GM10248 (cell line): ENCODE results near the gene TAF11L12.
"Not testable (repeated sequence)": the region's sequence is repeated elsewhere in the genome, so short reads cannot be mapped to it uniquely, and the experiment has no call there.

Source experiments
- CTCF ChIA-PET: fragments of 300-600 bp; sonication (Branson Sonifier 250); formaldehyde crosslinking; extraction: SDS; loops from one replicate; lab custom pipeline; 2021; ENCODE audit warnings: antibody characterized with exemption; lab: Yijun Ruan, JAX
- POLR2A ChIA-PET: fragments of 350-650 bp; sonication (Branson Sonifier 250); formaldehyde crosslinking; extraction: SDS; loops from one replicate; lab custom pipeline; 2020; ENCODE audit warnings: antibody characterized with exemption; lab: Yijun Ruan, JAX
- DNase-seq: peaks from one replicate; pipeline ENCODE4 v3.0.0; 2012; ENCODE audit errors: extremely low spot score
- TF ChIP-seq, protein P1 (sequence below): IDR thresholded peaks from 2 replicates; pipeline ENCODE4 v1.5.1; 2012; ENCODE audit warnings: mild to moderate bottlenecking, low read depth; ENCODE audit errors: extremely low read depth, missing control alignments, control extremely low read depth

TAF11L12 gene

GRCh38 chr5:17610092-17610491 lies at the start of gene TAF11L12:
Gene TAF11L12, plus strand, starts transcription at chr5:17610392.
- POLR2A ChIA-PET, CTCF ChIA-PET, DNase-seq: not testable (repeated sequence)

GRCh38 chr5:17585658-17586057 lies 24.5 kb upstream of the TAF11L12 start, which contains the start of gene TAF11L7:
Gene TAF11L7, minus strand, starts transcription at chr5:17585758.
- POLR2A ChIA-PET, CTCF ChIA-PET, DNase-seq: not testable (repeated sequence)

DNA sequence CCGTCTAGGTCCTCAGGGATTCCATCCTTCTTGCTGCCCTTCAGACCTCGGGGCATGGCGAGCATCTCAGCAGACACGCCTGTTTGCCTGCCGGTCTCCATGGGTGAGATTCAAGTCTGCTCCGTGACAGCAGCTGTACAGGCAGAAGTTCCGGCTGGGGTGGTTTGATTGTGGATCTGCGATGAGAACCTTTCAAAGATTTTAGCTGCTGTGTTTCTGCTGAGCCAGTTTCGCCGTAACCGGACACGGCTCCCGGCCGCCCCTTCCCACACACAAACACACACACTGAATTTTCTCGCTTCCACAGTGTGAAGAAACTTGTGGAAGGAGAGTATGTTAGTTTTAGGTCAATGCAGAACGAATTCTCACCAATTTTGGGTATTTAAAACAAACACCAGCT lies 19.3 kb upstream of the TAF11L12 start, which contains the start of gene TAF11L8:
Gene TAF11L8, minus strand, starts transcription at position 101 of the 400 bp plus-strand sequence.
- POLR2A ChIA-PET, DNase-seq, CTCF ChIA-PET: not testable (repeated sequence)

GRCh38 chr5:17594255-17594654 lies 15.9 kb upstream of the TAF11L12 start, which contains the start of gene TAF11L9:
Gene TAF11L9, minus strand, starts transcription at chr5:17594394.
- CTCF ChIA-PET, DNase-seq, POLR2A ChIA-PET: not testable (repeated sequence)

- CTCF ChIA-PET, POLR2A ChIA-PET, DNase-seq: not testable (repeated sequence)
These were observed 12.5 kb upstream of the TAF11L12 start, which contains the start of gene TAF11L10 for GRCh38 chr5:17597728-17598127. Gene TAF11L10, minus strand, starts transcription at chr5:17597828.

DNA sequence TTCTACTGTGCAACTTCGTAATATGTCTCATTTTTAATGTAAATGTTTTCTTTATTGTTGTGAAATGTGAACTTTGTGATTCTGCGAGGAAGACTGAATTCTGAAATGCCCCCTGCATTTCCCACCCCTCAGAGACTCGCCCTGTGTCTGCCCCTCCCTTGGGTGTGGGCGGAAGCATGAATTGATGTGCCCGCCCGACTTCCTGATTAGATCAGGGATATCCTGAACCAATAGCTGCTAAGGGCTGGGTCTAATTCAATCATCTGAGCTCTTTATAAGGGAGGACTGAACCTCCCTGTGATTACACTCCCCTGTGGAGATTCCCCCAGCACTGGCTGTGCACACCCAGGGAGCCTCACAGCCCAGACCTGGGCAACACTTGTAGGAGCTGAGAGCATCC lies 6.3 kb upstream of the TAF11L12 start, which contains the start of gene TAF11L11:
Gene TAF11L11, plus strand, starts transcription at position 304 of the 400 bp plus-strand sequence.
- DNase-seq, CTCF ChIA-PET, POLR2A ChIA-PET: not testable (repeated sequence)

GRCh38 chr5:17604951-17605350 lies 5.2 kb upstream of the TAF11L12 start:
- TF ChIP-seq, protein P1, sequence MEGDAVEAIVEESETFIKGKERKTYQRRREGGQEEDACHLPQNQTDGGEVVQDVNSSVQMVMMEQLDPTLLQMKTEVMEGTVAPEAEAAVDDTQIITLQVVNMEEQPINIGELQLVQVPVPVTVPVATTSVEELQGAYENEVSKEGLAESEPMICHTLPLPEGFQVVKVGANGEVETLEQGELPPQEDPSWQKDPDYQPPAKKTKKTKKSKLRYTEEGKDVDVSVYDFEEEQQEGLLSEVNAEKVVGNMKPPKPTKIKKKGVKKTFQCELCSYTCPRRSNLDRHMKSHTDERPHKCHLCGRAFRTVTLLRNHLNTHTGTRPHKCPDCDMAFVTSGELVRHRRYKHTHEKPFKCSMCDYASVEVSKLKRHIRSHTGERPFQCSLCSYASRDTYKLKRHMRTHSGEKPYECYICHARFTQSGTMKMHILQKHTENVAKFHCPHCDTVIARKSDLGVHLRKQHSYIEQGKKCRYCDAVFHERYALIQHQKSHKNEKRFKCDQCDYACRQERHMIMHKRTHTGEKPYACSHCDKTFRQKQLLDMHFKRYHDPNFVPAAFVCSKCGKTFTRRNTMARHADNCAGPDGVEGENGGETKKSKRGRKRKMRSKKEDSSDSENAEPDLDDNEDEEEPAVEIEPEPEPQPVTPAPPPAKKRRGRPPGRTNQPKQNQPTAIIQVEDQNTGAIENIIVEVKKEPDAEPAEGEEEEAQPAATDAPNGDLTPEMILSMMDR, result no peak
- ChIA-PET POLR2A (no interaction called here), CTCF (no interaction called here)
- DNase-seq, result no peak

GRCh38 chr5:17607461-17607860 lies 2.7 kb upstream of the TAF11L12 start:
- CTCF ChIA-PET, DNase-seq, POLR2A ChIA-PET: not testable (repeated sequence)

DNA sequence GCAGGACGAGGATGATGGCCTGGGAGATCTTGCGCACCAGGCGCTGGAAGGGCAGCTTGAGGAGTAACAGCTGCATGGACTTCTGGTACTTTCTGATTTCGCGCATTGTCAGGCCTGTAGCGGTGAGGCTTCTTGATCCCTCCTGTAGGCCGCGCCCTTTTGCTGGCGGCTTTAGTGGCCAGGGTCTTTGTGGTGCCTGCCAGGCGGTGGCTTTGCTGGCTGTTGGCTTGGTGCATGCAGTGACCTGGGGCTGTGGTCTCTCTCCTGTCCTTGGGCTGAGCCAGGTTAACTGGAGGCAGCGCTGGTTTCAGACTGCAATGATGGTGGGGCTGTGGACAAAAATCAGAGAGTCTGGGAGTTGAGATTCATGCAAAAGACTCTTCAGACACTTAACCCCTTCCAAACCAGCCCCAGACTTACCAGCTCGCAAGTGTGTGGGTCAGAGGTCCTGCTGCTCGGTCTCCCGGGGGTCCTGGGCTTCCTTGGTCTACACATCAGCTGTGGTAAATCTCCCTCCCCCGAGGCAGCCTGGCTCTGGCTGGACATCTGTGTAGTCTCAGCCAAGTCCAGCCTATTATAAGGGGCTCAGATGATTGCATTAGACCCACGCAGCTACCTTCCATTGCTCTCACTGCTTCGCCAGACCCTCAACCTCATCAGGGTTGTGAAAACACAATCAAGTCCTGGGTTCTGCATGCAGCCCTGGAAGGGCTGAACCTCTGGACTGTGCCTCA lies 4.8 kb downstream of the TAF11L12 start:
- DNase-seq, result no peak
- POLR2A ChIA-PET, result no interaction called here
- CTCF ChIA-PET, result no interaction called here
- TF ChIP-seq, protein P1, result no peak

DNA sequence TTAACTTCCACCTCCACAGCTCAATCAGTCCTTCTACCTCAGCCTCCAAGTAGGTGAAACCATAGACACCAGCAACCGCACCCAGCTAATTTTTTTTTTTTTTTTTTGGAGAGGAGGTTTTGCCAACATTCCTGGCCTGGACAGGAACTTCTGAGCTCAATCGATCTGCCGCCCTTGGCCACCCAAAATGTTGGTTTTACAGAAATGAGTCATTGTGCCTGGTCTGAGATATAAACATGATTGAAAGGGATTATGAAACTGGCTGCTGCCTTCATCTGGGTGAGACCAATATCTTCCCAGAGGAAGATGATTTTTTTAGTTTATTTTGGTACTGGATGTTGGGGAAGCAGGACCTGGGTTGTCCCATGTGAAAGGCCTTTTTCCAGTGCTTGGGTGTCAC lies 9.2 kb downstream of the TAF11L12 start:
- TF ChIP-seq, protein P1, result no peak
- CTCF ChIA-PET, result no interaction called here
- DNase-seq, result no peak
- POLR2A ChIA-PET, result no interaction called here
